Testis (tissue), 3 donors: ENCODE data around the gene IFNL2. TPM values are rescaled to one million over a fixed set of nuclear protein-coding genes. Genes with fewer than 3 reads are reported as not detected.

Experiments used
- DNase-seq: peaks from one replicate; pipeline ENCODE4 v3.0.0-alpha.2; 2019
- H3K27ac ChIP-seq, 2 donors: fragments of 200-600 bp; sonication (generic); one replicate each; pipeline ENCODE4 v1.5.1; 2019
- H3K27me3 ChIP-seq: fragments of 200-600 bp; sonication (generic); one replicate; pipeline ENCODE4 v1.5.1; 2019
- H3K36me3 ChIP-seq: fragments of 200-600 bp; sonication (generic); one replicate; pipeline ENCODE4 v1.5.1; 2017; ENCODE audit warnings: low read depth; ENCODE audit errors: missing control alignments
- H3K4me1 ChIP-seq: fragments of 200-600 bp; sonication (generic); one replicate; pipeline ENCODE4 v1.5.1; 2019
- H3K4me3 ChIP-seq, 2 donors: fragments of 200-600 bp; sonication (generic); one replicate each; pipeline ENCODE4 v1.5.1; 2017 to 2019
- H3K9me3 ChIP-seq: fragments of 200-600 bp; sonication (generic); one replicate; pipeline ENCODE4 v1.5.1; 2017
- CTCF ChIP-seq, 3 experiments: fragments of 450-650 bp in 2 of 3; fragments of 200-600 bp in 1 of 3; sonication (generic) in 1 of 3; IDR thresholded peaks; one replicate each; pipeline ENCODE4 v1.5.1; 2016 to 2019; ENCODE audit warnings: antibody characterized with exemption in 3 of 3, mild to moderate bottlenecking in 2 of 3, moderate library complexity in 1 of 3
- POLR2A ChIP-seq: fragments of 450-650 bp; IDR thresholded peaks from one replicate; pipeline ENCODE4 v1.6.1; 2017; ENCODE audit warnings: antibody characterized with exemption, mild to moderate bottlenecking, moderate library complexity
- WGBS, 2 donors: methylation state at CpG; one replicate each; pipeline ENCODE4 v1.1.5; 2018; 5-methylcytosine and 5-hydroxymethylcytosine counted together
- intact Hi-C: fragments of 100-400 bp; cut with DNase I; formaldehyde crosslinking; loops from one replicate; pipeline ENCODE4 v1.15.1; 2023; ENCODE audit warnings: low total_unique reads
- polyA plus RNA-seq: library from polyadenylated mRNA; stranded (reverse); fragments of 350-450 nt; fragmentation: Illumina TruSeq; extraction: RNeasy Lipid Tissue Mini Kit (QIAGEN cat#74804); gene quantifications from one replicate; pipeline ENCODE4 v1.2.3, GENCODE V29; 2014; ENCODE audit warnings: low read depth, low replicate concordance; ENCODE audit not compliant: insufficient read depth
- total RNA-seq, 2 donors: library from RNA; depleted of rRNA; stranded (reverse); fragments of >200 nt; gene quantifications; one replicate each; pipeline ENCODE4 v1.2.3, GENCODE V29; 2016

Gene IFNL2
- total and polyA plus RNA-seq, 3 donors from 2014 or later: 0.43 TPM; not detected in 2

- no peaks in the 10 kb centered on the region for H3K27me3 ChIP-seq
- H3K9me3 ChIP-seq: no peaks in the 10 kb centered on the region
- intact Hi-C loops: no loop called here
- H3K27ac ChIP-seq: no peak overlapping the region
- H3K36me3 ChIP-seq: no peaks in the 10 kb centered on the region
- TF ChIP-seq CTCF (IDR thresholded peaks at IDR 0.05) (no peak), POLR2A (no peak)
- no peak for DNase-seq
- H3K4me3 ChIP-seq: no peak overlapping the region
- 74 to 75% methylated on average over 4 of the region's 4 CpGs for WGBS, 2 donors
- H3K4me1 ChIP-seq: no peaks in the 10 kb centered on the region
Measured at GRCh38 chr19:39293394-39293793, 25.2 kb downstream of the IFNL2 start.

GRCh38 chr19:39296055-39296645 is 28.0 kb downstream of the IFNL2 start, which contains the start of gene IFNL1:
Gene IFNL1 (plus strand): TSS chr19:39296407. CDS start chr19:39296422, 15 bp downstream.
- Histone ChIP-seq H3K9me3 (no peaks in the 10 kb centered on the region), H3K4me3 (no peak within 1 kb of the TSS), H3K36me3 (no peaks in the 10 kb centered on the region), H3K27ac (no peak within 1 kb of the TSS), H3K27me3 (no peaks in the 10 kb centered on the region), H3K4me1 (no peaks in the 10 kb centered on the region)
- intact Hi-C loops: no loop called here
- TF ChIP-seq CTCF (IDR thresholded peaks at IDR 0.05): no peak
- no peak for TF ChIP-seq POLR2A
- 87 to 88% methylated on average over 11 of the region's 11 CpGs for WGBS, 2 donors
- DNase-seq: no peak

GRCh38 chr19:39296906-39297305 is 28.7 kb downstream of the IFNL2 start:
- no peak overlapping the region for H3K27ac ChIP-seq
- no peaks in the 10 kb centered on the region for H3K36me3 ChIP-seq
- no peak overlapping the region for H3K4me3 ChIP-seq
- intact Hi-C loops: no loop called here
- H3K4me1 ChIP-seq: no peaks in the 10 kb centered on the region
- H3K27me3 ChIP-seq: no peaks in the 10 kb centered on the region
- no peaks in the 10 kb centered on the region for H3K9me3 ChIP-seq
- WGBS, 2 donors: 85 to 92% methylated on average over 4 of the region's 4 CpGs
- TF ChIP-seq POLR2A (no peak), CTCF (IDR thresholded peaks at IDR 0.05) (no peak)
- no peak for DNase-seq

- Histone ChIP-seq H3K27me3 (no peaks in the 10 kb centered on the region), H3K4me1 (no peaks in the 10 kb centered on the region), H3K4me3 (no peak overlapping the region), H3K27ac (no peak overlapping the region), H3K9me3 (no peaks in the 10 kb centered on the region), H3K36me3 (no peaks in the 10 kb centered on the region)
- intact Hi-C loops: no loop called here
- DNase-seq: no peak
- no peak for TF ChIP-seq POLR2A
- TF ChIP-seq CTCF (IDR thresholded peaks at IDR 0.05): no peak
- 71 to 73% methylated on average over 11 to 17 of the region's 17 CpGs for WGBS, 2 donors
Measured at GRCh38 chr19:39297931-39298634, 29.9 kb downstream of the IFNL2 start.
